Gastrocnemius medialis (tissue), 4 donors: ENCODE data around the gene RYR3. TPM values are rescaled to one million over a fixed set of nuclear protein-coding genes. Genes with fewer than 3 reads are reported as not detected.

Source experiments
- ATAC-seq, 2 donors: fragments of 150-250 bp; one replicate each; pipeline ENCODE4 v1.9.1; 2016
- DNase-seq, 2 donors: peaks; one replicate each; pipeline ENCODE4 v3.0.0-alpha.2; 2019
- H3K27ac ChIP-seq, 4 donors: fragments of 200-600 bp; sonication (generic); 1 replicate in 1 of 4; 2 replicates in 3 of 4; pipeline ENCODE4 v1.5.1; 2016 to 2018; ENCODE audit warnings: mild to moderate bottlenecking in 2 of 4, moderate library complexity in 1 of 4
- H3K27me3 ChIP-seq, 3 donors: fragments of 200-600 bp; sonication (generic) in 2 of 3; 1 replicate in 1 of 3; 2 replicates in 2 of 3; pipeline versions ENCODE4 v1.5.1 to v1.6.0; 2016 to 2019; ENCODE audit warnings: mild to moderate bottlenecking in 1 of 3, moderate library complexity in 1 of 3
- H3K36me3 ChIP-seq, 2 donors: fragments of 200-600 bp; sonication (generic) in 1 of 2; one replicate each; pipeline ENCODE4 v1.5.1; 2017 to 2018
- H3K4me1 ChIP-seq, 2 donors: fragments of 200-600 bp; sonication (generic) in 1 of 2; one replicate each; pipeline ENCODE4 v1.5.1; 2016 to 2017; ENCODE audit warnings: mild to moderate bottlenecking in 2 of 2
- H3K4me3 ChIP-seq, 4 donors: fragments of 200-600 bp; sonication (generic) in 3 of 4; 1 replicate in 1 of 4; 2 replicates in 3 of 4; pipeline ENCODE4 v1.5.1; 2016 to 2019; ENCODE audit warnings: mild to moderate bottlenecking in 2 of 4
- H3K9me3 ChIP-seq, 3 donors: fragments of 200-600 bp; sonication (generic) in 2 of 3; 1 replicate in 1 of 3; 2 replicates in 2 of 3; pipeline ENCODE4 v1.5.1; 2016 to 2019
- CTCF ChIP-seq, 5 experiments: fragments of 450-650 bp in 3 of 5; fragments of 200-600 bp in 2 of 5; sonication (generic) in 2 of 5; IDR thresholded peaks in 4 of 5; conservative IDR thresholded peaks in 1 of 5; 1 replicate in 4 of 5; 2 replicates in 1 of 5; pipeline ENCODE4 v1.5.1; 2016 to 2019; ENCODE audit warnings: antibody characterized with exemption in 5 of 5, mild to moderate bottlenecking in 3 of 5, moderate library complexity in 3 of 5
- POLR2A ChIP-seq, 2 donors: fragments of 450-650 bp; IDR thresholded peaks; one replicate each; pipeline ENCODE4 v1.6.1; 2017; ENCODE audit warnings: antibody characterized with exemption in 2 of 2, mild to moderate bottlenecking in 2 of 2, moderate library complexity in 2 of 2
- in situ Hi-C, 4 donors: fragments of 200-750 bp; cut with MboI; loops; one replicate each; pipeline versions ENCODE4 v1.15.0 to v1.8.0; 2017; ENCODE audit warnings: low sequenced_read_pairs in 4 of 4
- intact Hi-C: fragments of 100-400 bp; cut with DNase I; formaldehyde crosslinking; loops from one replicate; pipeline ENCODE4 v1.15.1; 2023; ENCODE audit warnings: low total_unique reads
- total RNA-seq, 4 donors: library from RNA; depleted of rRNA; stranded (reverse); fragments of >200 nt; gene quantifications; one replicate each; pipeline versions ENCODE4 v1.1.0 to v1.2.3, GENCODE V29; 2016

RYR3 gene
- total RNA-seq, 4 donors from 2014 or later, result 7.6 to 30.9 (median 20.6) TPM

- ATAC-seq, result no peak
- TF ChIP-seq POLR2A (IDR thresholded peaks at IDR 0.05) (no peak), CTCF (IDR thresholded peaks at IDR 0.05 in 4 of 5, conservative IDR thresholded peaks at IDR 0.05 in 1 of 5) (no peak)
- Histone ChIP-seq H3K9me3 (no peaks in the 10 kb centered on the region), H3K27ac (no peak overlapping the region), H3K4me3 (no peak overlapping the region), H3K4me1 (no peaks in the 10 kb centered on the region), H3K27me3 (no peaks in the 10 kb centered on the region), H3K36me3 (peaks cover 0 to 38% of the 10 kb centered on the region in 2 donors)
- in situ Hi-C loops (no loop called here), intact Hi-C loops (no loop called here)
- no peak for DNase-seq
Observed at GRCh38 chr15:33865416-33865815, 554.6 kb downstream of the RYR3 start.

- no peak overlapping the region for H3K4me3 ChIP-seq
- in situ Hi-C loops (no loop called here), intact Hi-C loops (no loop called here)
- H3K36me3 ChIP-seq, result peaks cover 0 to 31% of the 10 kb centered on the region in 2 donors
- H3K27ac ChIP-seq, result no peak overlapping the region
- H3K4me1 ChIP-seq, result no peaks in the 10 kb centered on the region
- no peak for DNase-seq
- ATAC-seq, result no peak
- H3K27me3 ChIP-seq, result no peaks in the 10 kb centered on the region
- TF ChIP-seq CTCF (IDR thresholded peaks at IDR 0.05 in 4 of 5, conservative IDR thresholded peaks at IDR 0.05 in 1 of 5) (no peak), POLR2A (IDR thresholded peaks at IDR 0.05) (no peak)
- H3K9me3 ChIP-seq, result no peaks in the 10 kb centered on the region
Observed at GRCh38 chr15:33866101-33866737, 555.5 kb downstream of the RYR3 start.

- in situ Hi-C loops (no loop called here), intact Hi-C loops (no loop called here)
- Histone ChIP-seq H3K4me1 (no peaks in the 10 kb centered on the region), H3K27ac (no peak overlapping the region), H3K27me3 (no peaks in the 10 kb centered on the region), H3K4me3 (no peak overlapping the region), H3K9me3 (no peaks in the 10 kb centered on the region), H3K36me3 (peaks cover 0 to 5% of the 10 kb centered on the region in 2 donors)
- TF ChIP-seq POLR2A (IDR thresholded peaks at IDR 0.05) (no peak), CTCF (IDR thresholded peaks at IDR 0.05 in 4 of 5, conservative IDR thresholded peaks at IDR 0.05 in 1 of 5) (no peak)
- ATAC-seq (no peak), DNase-seq (no peak)
Observed at GRCh38 chr15:33871980-33872379, 561.2 kb downstream of the RYR3 start.

GRCh38 chr15:33872416-33873106 is 561.8 kb downstream of the RYR3 start:
- Histone ChIP-seq H3K4me1 (no peaks in the 10 kb centered on the region), H3K27ac (no peak overlapping the region), H3K4me3 (no peak overlapping the region), H3K9me3 (no peaks in the 10 kb centered on the region), H3K27me3 (no peaks in the 10 kb centered on the region), H3K36me3 (no peaks in the 10 kb centered on the region)
- ATAC-seq (no peak), DNase-seq (no peak)
- TF ChIP-seq CTCF (IDR thresholded peaks at IDR 0.05 in 4 of 5, conservative IDR thresholded peaks at IDR 0.05 in 1 of 5) (no peak), POLR2A (IDR thresholded peaks at IDR 0.05) (no peak)
- in situ Hi-C loops, result no loop called here
- intact Hi-C loops, result no loop called here
